ENCODE measurements around the gene ALDH3A1.

GRCh38 chr17:19738757-19739156 is 9.3 kb downstream of the ALDH3A1 start:
- TF ChIP-seq, protein P1, sequence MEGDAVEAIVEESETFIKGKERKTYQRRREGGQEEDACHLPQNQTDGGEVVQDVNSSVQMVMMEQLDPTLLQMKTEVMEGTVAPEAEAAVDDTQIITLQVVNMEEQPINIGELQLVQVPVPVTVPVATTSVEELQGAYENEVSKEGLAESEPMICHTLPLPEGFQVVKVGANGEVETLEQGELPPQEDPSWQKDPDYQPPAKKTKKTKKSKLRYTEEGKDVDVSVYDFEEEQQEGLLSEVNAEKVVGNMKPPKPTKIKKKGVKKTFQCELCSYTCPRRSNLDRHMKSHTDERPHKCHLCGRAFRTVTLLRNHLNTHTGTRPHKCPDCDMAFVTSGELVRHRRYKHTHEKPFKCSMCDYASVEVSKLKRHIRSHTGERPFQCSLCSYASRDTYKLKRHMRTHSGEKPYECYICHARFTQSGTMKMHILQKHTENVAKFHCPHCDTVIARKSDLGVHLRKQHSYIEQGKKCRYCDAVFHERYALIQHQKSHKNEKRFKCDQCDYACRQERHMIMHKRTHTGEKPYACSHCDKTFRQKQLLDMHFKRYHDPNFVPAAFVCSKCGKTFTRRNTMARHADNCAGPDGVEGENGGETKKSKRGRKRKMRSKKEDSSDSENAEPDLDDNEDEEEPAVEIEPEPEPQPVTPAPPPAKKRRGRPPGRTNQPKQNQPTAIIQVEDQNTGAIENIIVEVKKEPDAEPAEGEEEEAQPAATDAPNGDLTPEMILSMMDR (IDR thresholded peaks at IDR 0.05), result no peak
- no peak for TF ChIP-seq POLR2A (IDR thresholded peaks at IDR 0.05; ENCODE audit: low read depth)
- TF ChIP-seq EP300 (IDR thresholded peaks at IDR 0.05), result no peak

Data from esophagus muscularis mucosa (tissue), 4 donors.